Neural crest cell (in vitro differentiated cells): Measurements from ENCODE around the gene GDF2. TPM values are rescaled to one million over a fixed set of nuclear protein-coding genes. Genes with fewer than 3 reads are reported as not detected.

Experiments used
- DNase-seq: peaks from one replicate; pipeline ENCODE4 v3.0.0; 2021; ENCODE audit warnings: low read depth, mixed read lengths, low spot score
- H3K27ac Mint-ChIP-seq: one replicate; pipeline ENCODE4 v1.8.0; 2021; ENCODE audit warnings: mild to moderate bottlenecking, mixed read lengths; ENCODE audit not compliant: unreplicated experiment
- H3K27me3 Mint-ChIP-seq: 2 replicates; pipeline ENCODE4 v1.8.0; 2021; ENCODE audit warnings: low read depth, mild to moderate bottlenecking, mixed read lengths
- H3K36me3 Mint-ChIP-seq: 2 replicates; pipeline ENCODE4 v1.8.0; 2021; ENCODE audit warnings: low read depth, mild to moderate bottlenecking, mixed read lengths
- H3K4me1 Mint-ChIP-seq: 2 replicates; pipeline ENCODE4 v1.8.0; 2021; ENCODE audit warnings: mixed read lengths
- H3K4me3 Mint-ChIP-seq: one replicate; pipeline ENCODE4 v1.8.0; 2021; ENCODE audit warnings: mild to moderate bottlenecking, mixed read lengths
- H3K9me3 Mint-ChIP-seq: 2 replicates; pipeline ENCODE4 v1.8.0; 2021; ENCODE audit warnings: mixed read lengths
- CTCF ChIP-seq: fragments of 200-600 bp; sonication (generic); conservative IDR thresholded peaks from 2 replicates; pipeline ENCODE4 v1.5.0; 2021; ENCODE audit warnings: antibody characterized with exemption, mild to moderate bottlenecking
- total RNA-seq: library from RNA; stranded (reverse); gene quantifications from 2 replicates; pipeline ENCODE4 v1.2.1, GENCODE V29; 2021

Gene GDF2
- total RNA-seq, 1 donor from 2014 or later, result not detected

DNA sequence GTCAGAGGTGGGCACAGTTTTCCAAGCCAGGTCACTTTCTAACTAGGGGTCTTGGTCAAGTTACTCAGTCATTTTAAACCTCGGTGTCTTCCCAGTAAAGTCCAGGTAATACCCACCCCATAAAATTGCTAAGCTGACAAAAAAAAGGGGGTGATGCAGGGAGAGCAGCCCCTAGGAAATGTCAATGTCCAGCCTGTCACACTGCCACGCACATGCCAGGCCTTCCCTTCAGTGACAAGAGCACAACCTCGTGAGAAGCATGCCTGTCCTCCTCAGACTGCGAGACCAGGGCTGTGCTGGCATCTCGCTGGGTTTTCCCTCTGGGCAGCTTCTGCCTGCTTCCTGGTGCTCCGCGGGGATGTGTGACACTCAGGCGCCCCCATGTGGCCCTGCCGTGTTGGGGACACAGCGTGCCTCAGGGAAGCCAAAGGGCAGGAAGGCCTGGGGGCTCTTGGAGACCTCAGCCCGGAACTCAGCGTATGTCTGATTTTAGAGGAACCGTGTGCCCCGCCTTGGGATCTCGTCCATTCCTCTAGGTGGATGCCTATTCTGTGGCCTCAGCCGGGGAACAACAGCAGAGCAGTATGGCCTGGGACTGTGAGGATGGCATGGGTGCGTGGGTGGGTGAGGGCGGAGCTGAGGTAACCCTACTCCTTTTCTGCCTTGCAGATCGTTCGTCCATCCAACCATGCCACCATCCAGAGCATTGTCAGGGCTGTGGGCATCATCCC lies 10.2 kb upstream of the GDF2 start:
- no peak overlapping the region for H3K27ac Mint-ChIP-seq
- no peaks in the 10 kb centered on the region for H3K36me3 Mint-ChIP-seq
- DNase-seq, result peak; percentile 80
- peaks cover 2% of the 10 kb centered on the region for H3K27me3 Mint-ChIP-seq
- no peaks in the 10 kb centered on the region for H3K9me3 Mint-ChIP-seq
- H3K4me3 Mint-ChIP-seq, result no peak overlapping the region
- peaks cover 4% of the 10 kb centered on the region for H3K4me1 Mint-ChIP-seq
- peak; percentile 84 for TF ChIP-seq CTCF

DNA sequence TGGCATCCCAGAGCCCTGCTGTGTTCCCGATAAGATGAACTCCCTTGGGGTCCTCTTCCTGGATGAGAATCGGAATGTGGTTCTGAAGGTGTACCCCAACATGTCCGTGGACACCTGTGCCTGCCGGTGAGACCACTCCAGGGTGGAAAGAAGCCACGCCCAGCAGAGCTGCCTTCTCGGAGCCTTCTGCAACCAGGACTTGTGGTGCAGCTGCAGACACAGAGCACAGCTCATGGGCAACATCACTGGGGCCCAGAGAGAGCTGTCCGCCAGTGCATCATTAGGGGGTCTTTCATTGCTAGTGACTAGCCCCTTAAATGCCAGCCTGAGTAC lies 9.6 kb upstream of the GDF2 start:
- Mint-ChIP-seq H3K4me1 (peaks cover 4% of the 10 kb centered on the region), H3K4me3 (no peak overlapping the region), H3K27ac (no peak overlapping the region), H3K9me3 (no peaks in the 10 kb centered on the region), H3K27me3 (no peaks in the 10 kb centered on the region), H3K36me3 (no peaks in the 10 kb centered on the region)
- TF ChIP-seq CTCF, result no peak
- DNase-seq, result no peak

- peaks cover 4% of the 10 kb centered on the region for H3K4me1 Mint-ChIP-seq
- DNase-seq, result no peak
- H3K4me3 Mint-ChIP-seq, result no peak overlapping the region
Observed at GRCh38 chr10:47314416-47314970, 7.8 kb upstream of the GDF2 start.

DNA sequence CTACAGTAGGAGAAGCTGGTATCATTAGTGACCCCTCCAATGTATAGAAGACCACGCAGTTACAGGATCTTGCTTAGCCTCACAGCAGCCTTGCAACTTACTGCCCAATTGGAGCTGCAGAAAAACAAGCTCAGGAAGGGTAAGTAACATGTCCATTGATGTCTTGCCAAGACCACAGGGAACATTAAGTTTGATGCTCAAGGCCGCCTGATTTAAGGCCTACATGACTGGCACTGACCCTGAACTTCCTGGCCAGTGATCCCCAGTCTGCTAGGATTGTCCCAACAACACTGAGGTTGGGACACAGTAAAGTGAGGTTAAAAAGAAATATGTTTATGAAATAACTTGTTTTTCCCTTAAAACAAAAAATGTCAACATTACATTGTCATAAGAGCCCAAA lies 6.8 kb upstream of the GDF2 start:
- H3K27ac Mint-ChIP-seq, result no peak overlapping the region
- H3K36me3 Mint-ChIP-seq, result no peaks in the 10 kb centered on the region
- no peak for TF ChIP-seq CTCF
- peaks cover 4% of the 10 kb centered on the region for H3K4me1 Mint-ChIP-seq
- H3K4me3 Mint-ChIP-seq, result no peak overlapping the region
- no peak for DNase-seq
- peaks cover 2% of the 10 kb centered on the region for H3K9me3 Mint-ChIP-seq
- no peaks in the 10 kb centered on the region for H3K27me3 Mint-ChIP-seq

More at GRCh38 chr10:47314416-47314970, 7.8 kb upstream of the GDF2 start:
- Mint-ChIP-seq H3K27ac (no peak overlapping the region), H3K9me3 (peaks cover 2% of the 10 kb centered on the region), H3K36me3 (no peaks in the 10 kb centered on the region), H3K27me3 (no peaks in the 10 kb centered on the region)
- no peak for TF ChIP-seq CTCF

DNA sequence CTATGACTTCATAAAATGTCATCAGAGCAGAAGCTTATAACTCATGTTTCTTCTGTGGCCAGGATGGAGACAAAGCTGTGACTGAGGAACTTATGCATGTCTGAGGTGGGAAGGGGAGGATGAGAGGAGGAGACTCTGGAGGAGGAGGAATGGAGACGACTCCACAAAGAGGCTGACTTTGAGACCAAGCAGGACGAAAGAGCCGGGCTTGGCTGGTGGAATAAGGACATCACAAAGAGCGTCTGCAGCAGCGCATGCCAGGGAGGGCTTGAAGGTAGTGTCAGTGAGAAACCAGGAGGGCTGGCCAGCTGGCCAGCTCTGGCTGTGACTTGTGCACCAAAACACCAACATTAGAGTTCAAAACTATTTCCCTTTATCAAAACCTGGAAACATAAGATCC lies 6.1 kb upstream of the GDF2 start:
- Mint-ChIP-seq H3K27me3 (no peaks in the 10 kb centered on the region), H3K27ac (no peak overlapping the region), H3K4me3 (no peak overlapping the region), H3K4me1 (peaks cover 6% of the 10 kb centered on the region), H3K9me3 (peaks cover 2% of the 10 kb centered on the region), H3K36me3 (no peaks in the 10 kb centered on the region)
- no peak for DNase-seq
- TF ChIP-seq CTCF, result no peak
